Hematopoietic multipotent progenitor cell treated with erythropoietin and hydrocortisone succinate and interleukin-3 and kit ligand, for 15 days (in vitro differentiated cells): ENCODE results near the gene NPIPB6.

Experiments
- DNase-seq: peaks from one replicate; pipeline ENCODE4 v3.0.0-alpha.2; 2015; ENCODE audit warnings: low spot score

The NPIPB6 gene

GRCh38 chr16:28297784-28298510 is 65.4 kb downstream of the NPIPB6 start:
- no peak for DNase-seq

- DNase-seq = no peak
Observed at GRCh38 chr16:28297308-28297707, 66.0 kb downstream of the NPIPB6 start.

- DNase-seq = no peak
Observed at GRCh38 chr16:28295276-28295675, 68.0 kb downstream of the NPIPB6 start.

GRCh38 chr16:28294201-28294600 is 69.1 kb downstream of the NPIPB6 start:
- DNase-seq = no peak

GRCh38 chr16:28293601-28293960 is 69.7 kb downstream of the NPIPB6 start:
- no peak for DNase-seq

GRCh38 chr16:28292731-28293600 is 70.3 kb downstream of the NPIPB6 start:
- DNase-seq = no peak
